GM19328 (cell line): ENCODE data around the gene TAF1D.
A peak's percentile ranks its signal among the peaks of the same experiment; 100 is the strongest.
"Not testable (repeated sequence)": the region's sequence is repeated elsewhere in the genome, so short reads cannot be mapped to it uniquely, and the experiment has no call there.

Experiments
- ATAC-seq: cut with Tn5 transposase; IDR thresholded peaks from one replicate; pipeline ENCODE4 v1.9.1; 2021; ENCODE audit warnings: mild to moderate bottlenecking, moderate library complexity; ENCODE audit not compliant: unreplicated experiment

Gene TAF1D, protein sequence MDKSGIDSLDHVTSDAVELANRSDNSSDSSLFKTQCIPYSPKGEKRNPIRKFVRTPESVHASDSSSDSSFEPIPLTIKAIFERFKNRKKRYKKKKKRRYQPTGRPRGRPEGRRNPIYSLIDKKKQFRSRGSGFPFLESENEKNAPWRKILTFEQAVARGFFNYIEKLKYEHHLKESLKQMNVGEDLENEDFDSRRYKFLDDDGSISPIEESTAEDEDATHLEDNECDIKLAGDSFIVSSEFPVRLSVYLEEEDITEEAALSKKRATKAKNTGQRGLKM

GRCh38 chr11:93741094-93741881 lies at the start of gene TAF1D, which contains the start of gene C11orf54:
TAF1D (minus strand) TSS chr11:93741495; CDS start chr11:93739304, 2,191 bp downstream.
C11orf54 (plus strand) TSS chr11:93741672; CDS start chr11:93747394, 5,722 bp downstream.
- peak; percentile 87 for ATAC-seq

DNA sequence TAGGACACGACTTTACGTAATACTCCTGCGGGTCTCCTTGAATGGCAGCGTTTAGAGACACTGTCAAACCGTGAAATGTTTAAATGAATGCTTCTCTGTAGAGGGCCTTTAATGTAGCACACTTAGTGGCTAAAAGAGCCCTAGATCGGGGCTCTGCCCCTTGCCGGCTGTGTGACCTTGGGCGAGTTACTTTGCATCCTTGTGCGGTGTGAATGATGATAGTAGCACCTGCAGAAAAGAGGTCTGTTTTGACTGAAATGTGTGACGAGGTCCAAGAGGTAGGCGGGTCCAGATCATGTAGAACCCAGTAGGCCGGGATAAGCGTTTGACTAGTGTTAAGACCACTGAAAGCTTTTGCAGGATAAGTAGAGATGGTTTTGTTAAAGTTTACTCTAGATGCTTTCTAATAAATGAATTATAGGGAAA lies 43.7 kb upstream of the TAF1D start:
- ATAC-seq = peak; percentile 26

DNA sequence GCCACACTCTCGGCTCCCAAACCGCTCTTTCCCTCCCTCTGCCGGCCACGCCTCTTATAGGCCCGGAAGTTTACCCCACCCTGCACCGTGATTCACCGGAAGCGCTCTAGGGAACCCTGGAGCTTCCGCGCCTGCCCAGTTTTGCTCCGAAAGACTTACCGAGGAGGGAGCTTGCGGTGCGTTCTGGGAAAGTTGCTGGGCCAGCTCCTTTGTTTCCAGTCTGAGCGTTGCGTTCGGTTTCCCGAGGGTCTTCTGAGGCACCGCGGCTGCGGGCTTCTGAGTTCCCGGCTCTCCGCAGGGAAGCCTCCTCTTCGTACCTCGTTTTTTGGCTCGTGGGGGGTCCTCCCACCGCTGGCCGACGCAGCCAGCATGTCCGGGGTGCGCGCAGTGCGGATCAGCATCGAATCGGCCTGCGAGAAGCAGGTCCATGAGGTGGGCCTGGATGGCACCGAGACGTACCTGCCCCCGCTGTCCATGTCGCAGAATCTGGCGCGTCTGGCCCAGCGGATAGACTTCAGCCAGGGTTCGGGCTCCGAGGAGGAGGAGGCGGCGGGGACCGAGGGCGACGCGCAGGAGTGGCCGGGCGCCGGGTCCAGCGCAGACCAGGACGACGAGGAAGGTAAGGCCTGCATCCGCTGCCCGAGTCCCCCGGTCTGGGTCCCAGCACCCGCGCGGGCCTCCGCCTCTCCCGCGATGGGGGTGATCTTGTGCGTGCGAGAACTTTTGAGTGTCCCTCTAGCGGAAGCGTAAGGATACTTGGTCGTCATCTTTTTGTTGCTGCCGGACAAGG lies 43.0 kb upstream of the TAF1D start, which contains the start of gene MED17:
TSS of gene MED17 (plus strand) at position 138 of the 790 bp plus-strand sequence. CDS start at position 370, 232 bp downstream.
- ATAC-seq = peak; percentile 96

DNA sequence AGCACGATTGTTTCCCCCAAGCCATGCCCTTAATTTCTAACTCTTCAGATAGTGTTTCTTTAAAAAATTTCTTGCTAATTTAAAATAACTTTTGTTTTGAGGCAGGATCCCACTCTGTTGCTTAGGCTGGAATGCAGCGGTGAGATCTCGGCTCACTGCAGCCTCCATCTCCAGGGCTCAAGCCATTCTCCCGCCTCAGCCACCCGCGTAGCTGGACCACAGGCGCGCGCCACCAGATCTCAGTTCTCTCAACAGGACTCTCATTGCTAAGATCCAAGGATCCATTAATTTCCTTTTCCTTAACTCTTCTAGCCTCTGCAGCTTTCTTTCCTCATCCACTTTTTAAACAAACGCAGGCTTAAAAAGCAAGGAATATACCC lies 42.5 kb upstream of the TAF1D start:
- ATAC-seq = peak; percentile 48

- ATAC-seq = no peak
Measured at GRCh38 chr11:93783362-93783761, 42.1 kb upstream of the TAF1D start.

- no peak for ATAC-seq
Measured at GRCh38 chr11:93775289-93775688, 34.0 kb upstream of the TAF1D start.

GRCh38 chr11:93774560-93774959 lies 33.3 kb upstream of the TAF1D start:
- ATAC-seq = not testable (repeated sequence)

DNA sequence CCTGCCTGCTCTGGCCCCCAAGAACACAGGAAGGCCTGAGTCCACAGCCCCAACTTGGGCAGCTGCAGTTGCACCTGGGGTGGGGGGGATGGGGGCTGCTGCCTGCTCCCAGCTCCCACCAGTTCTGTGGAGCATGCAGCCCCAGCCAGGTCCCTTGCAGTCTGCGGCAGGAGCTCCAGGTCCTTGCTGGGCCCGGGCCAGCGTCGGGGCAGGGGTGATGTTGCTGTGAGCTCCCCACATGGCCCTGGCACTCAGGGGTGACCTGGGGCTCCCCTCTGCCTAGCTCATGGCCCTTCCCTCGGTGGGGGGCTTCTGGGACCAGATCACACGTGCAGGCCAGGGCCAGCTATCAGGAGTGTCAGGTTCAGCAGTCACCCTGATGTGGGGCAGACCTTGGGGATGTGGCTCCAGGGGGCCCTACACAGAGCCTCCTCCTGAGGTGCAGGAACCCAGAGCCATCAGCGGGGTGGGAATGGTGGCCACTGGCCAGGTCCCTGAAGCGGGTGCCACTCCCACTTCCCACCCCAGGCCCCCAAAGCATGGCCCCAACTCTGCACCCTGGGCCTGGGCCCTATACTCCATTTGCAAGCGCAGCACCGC lies 32.4 kb upstream of the TAF1D start:
- no peak for ATAC-seq

- ATAC-seq = no peak
Measured at GRCh38 chr11:93773045-93773477, 31.8 kb upstream of the TAF1D start.

DNA sequence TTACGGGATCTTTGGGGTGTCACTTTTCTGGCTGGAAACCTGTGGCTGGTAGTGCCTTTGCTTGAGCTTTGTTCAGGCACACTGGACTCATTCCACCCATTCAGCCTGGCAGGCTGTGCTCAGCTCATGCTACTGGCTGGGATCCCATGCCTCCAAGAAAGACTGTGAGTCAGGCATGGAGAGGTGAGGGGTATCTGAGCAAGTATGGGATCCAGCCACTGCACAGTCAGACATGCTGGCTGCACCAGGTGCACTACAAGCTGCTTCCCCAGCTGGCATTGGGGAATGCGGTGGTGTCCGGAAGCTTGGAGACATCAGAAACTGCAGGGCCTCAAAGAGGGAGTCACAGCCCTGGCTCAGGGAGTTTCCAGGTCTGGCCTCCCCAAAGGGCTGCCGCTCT lies 30.8 kb upstream of the TAF1D start:
- ATAC-seq = no peak

- no peak for ATAC-seq
Measured at GRCh38 chr11:93770160-93770559, 28.9 kb upstream of the TAF1D start.

- ATAC-seq = no peak
Measured at GRCh38 chr11:93767018-93767417, 25.7 kb upstream of the TAF1D start.

GRCh38 chr11:93766504-93766903 lies 25.2 kb upstream of the TAF1D start:
- no peak for ATAC-seq

DNA sequence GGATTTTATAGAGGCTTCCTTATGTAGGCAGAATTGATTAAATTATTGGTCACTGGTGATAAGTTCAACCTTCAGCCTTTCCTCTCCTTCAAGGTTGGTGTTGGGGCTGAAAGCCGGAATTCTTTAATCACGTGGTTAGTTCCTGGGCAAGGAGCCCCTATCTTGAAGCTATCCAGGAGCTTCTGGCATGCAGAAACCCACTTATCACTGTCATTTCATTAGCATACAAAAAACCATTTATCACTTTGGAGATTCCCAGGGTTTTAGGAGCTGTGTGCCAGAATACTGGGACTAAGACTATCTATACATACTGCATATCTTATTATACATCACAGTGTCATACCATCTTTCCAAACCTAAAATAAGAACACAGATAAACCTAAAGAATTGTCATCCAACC lies 24.3 kb upstream of the TAF1D start:
- ATAC-seq = no peak

DNA sequence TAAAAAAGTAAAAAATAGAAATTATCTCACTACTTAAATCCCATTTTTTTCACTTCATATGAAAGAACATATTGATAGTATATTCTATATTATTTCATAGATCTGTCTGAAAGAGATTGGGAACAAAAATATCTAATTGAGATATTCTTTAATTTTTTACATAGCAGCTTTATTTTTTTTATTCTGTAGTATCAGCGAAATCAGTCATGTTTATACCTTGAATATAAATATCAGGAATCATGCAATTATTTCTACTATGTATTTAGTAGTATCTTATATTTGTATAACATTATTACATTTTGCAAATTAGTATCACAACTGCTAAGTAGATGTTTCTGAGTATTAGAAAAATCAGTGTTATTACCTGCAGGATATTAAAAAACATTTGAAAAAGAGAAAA lies 20.6 kb upstream of the TAF1D start:
- ATAC-seq = no peak

GRCh38 chr11:93759123-93759522 lies 17.8 kb upstream of the TAF1D start:
- ATAC-seq = not testable (repeated sequence)

GRCh38 chr11:93757924-93758865 lies 16.9 kb upstream of the TAF1D start:
- no peak for ATAC-seq

DNA sequence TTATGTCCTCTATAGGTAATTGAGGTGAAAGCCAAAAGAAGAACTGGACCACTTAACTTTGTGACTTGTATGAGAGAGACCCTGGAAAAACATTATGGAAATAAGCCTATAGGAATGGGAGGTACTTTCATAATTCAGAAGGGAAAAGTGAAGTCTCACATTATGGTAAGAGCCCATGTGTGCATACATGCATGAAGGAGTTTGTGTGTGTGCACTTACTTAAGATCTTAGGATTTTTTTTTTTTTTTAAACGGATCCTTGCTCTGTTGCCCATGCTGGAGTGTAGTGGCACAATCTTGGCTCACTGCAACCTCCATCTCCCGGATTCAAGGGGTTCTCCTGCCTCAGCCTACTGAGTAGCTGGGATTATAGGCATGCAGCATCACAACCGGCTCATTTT lies 16.0 kb upstream of the TAF1D start:
- ATAC-seq = no peak

- ATAC-seq = no peak
Measured at GRCh38 chr11:93756748-93757147, 15.5 kb upstream of the TAF1D start.

DNA sequence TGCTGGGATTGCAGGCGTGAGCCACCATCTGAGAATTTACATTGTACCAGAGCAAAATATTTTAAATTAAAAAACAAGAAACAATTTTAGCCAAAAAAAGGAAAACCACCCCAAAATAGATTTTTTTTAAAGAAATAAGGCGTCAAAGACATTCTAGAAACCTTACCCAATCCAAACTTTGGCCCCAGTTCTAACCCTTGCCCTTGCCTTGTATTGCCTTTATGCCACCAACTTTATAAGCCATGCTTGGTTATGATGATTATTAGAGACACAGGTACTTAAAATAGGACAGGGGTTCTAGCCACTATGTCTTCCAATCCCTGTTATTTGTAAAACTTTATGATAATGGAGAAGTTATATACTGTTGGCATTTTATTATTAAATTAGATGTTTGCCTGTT lies 11.9 kb upstream of the TAF1D start:
- no peak for ATAC-seq
